ENCODE measurements around the gene GRIP1.

Gene GRIP1

DNA sequence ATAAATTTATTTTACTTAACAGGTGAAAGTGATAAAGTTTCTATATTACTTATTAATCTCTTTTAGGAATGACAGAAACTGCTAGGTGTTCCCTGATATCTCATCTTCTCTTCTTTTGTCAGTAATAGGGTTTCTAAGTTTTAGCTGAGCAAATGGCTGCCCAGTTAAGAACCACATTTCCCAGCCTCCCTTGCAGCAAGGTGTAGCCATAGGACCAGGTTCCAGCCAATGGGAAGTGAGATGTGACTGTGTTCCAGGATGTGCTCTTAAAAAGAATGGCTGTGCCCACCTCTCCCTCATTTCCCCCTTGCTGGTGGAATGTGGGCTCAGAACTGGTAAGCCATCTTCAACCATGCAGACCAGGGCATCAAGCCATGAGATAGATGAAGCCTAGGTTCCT lies 210.9 kb downstream of the GRIP1 start:
- POLR2A ChIA-PET (ENCODE audit: low non-redundant PET): no interaction called here
- H3K27ac ChIP-seq: no peak overlapping the region
- CTCF ChIA-PET: no interaction called here
- no peak for DNase-seq (ENCODE audit: low spot score)
- TF ChIP-seq, protein P1, sequence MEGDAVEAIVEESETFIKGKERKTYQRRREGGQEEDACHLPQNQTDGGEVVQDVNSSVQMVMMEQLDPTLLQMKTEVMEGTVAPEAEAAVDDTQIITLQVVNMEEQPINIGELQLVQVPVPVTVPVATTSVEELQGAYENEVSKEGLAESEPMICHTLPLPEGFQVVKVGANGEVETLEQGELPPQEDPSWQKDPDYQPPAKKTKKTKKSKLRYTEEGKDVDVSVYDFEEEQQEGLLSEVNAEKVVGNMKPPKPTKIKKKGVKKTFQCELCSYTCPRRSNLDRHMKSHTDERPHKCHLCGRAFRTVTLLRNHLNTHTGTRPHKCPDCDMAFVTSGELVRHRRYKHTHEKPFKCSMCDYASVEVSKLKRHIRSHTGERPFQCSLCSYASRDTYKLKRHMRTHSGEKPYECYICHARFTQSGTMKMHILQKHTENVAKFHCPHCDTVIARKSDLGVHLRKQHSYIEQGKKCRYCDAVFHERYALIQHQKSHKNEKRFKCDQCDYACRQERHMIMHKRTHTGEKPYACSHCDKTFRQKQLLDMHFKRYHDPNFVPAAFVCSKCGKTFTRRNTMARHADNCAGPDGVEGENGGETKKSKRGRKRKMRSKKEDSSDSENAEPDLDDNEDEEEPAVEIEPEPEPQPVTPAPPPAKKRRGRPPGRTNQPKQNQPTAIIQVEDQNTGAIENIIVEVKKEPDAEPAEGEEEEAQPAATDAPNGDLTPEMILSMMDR (conservative IDR thresholded peaks at IDR 0.05; ENCODE audit: low read depth): no peak

- CTCF ChIA-PET: no interaction called here
- TF ChIP-seq, protein P1 (conservative IDR thresholded peaks at IDR 0.05; ENCODE audit: low read depth): no peak
- DNase-seq (ENCODE audit: low spot score): no peak
- POLR2A ChIA-PET (ENCODE audit: low non-redundant PET): no interaction called here
- H3K27ac ChIP-seq: no peak overlapping the region
Observed at GRCh38 chr12:66461331-66461730, 217.5 kb downstream of the GRIP1 start.

DNA sequence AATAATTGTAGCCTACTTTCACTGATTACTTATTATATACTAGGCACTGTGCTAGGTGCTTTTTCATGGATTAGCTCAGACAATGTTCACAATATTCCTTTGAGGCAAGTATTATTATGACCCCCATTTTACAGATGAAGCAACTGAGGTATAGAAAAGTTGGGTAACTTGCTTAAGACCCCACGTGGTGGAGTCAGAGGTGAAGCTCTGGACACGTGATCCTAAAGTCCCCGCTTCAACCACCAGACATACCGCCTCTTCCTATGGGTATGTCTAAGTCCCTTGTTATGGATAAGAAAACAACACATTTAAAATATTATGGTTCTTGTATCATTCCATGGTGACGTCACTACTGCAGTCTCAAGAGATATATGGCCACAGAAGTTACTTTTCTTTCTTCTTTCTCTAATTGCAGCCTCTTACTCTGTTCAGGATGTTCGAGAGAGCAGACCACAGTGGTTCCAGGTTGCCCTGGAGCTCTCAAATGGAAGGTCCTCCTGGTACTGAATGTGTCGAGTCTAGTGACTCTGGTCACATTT lies 218.9 kb downstream of the GRIP1 start:
- TF ChIP-seq, protein P1 (conservative IDR thresholded peaks at IDR 0.05; ENCODE audit: low read depth): no peak
- no peak for DNase-seq (ENCODE audit: low spot score)
- no peak overlapping the region for H3K27ac ChIP-seq
- POLR2A ChIA-PET (ENCODE audit: low non-redundant PET): no interaction called here
- CTCF ChIA-PET: no interaction called here

GRCh38 chr12:66456612-66457011 lies 222.3 kb downstream of the GRIP1 start:
- no peak overlapping the region for H3K27ac ChIP-seq
- no peak for DNase-seq (ENCODE audit: low spot score)
- TF ChIP-seq, protein P1 (conservative IDR thresholded peaks at IDR 0.05; ENCODE audit: low read depth): no peak
- CTCF ChIA-PET: no interaction called here
- POLR2A ChIA-PET (ENCODE audit: low non-redundant PET): no interaction called here

GRCh38 chr12:66453844-66454243 lies 225.0 kb downstream of the GRIP1 start:
- no peak overlapping the region for H3K27ac ChIP-seq
- POLR2A ChIA-PET (ENCODE audit: low non-redundant PET): no interaction called here
- TF ChIP-seq, protein P1 (conservative IDR thresholded peaks at IDR 0.05; ENCODE audit: low read depth): no peak
- CTCF ChIA-PET: no interaction called here
- DNase-seq (ENCODE audit: low spot score): no peak

- no peak overlapping the region for H3K27ac ChIP-seq
- TF ChIP-seq, protein P1 (conservative IDR thresholded peaks at IDR 0.05; ENCODE audit: low read depth): no peak
- CTCF ChIA-PET: no interaction called here
- DNase-seq (ENCODE audit: low spot score): no peak
- POLR2A ChIA-PET (ENCODE audit: low non-redundant PET): no interaction called here
Observed at GRCh38 chr12:66453120-66453519, 225.8 kb downstream of the GRIP1 start.

- peak; percentile 60 for DNase-seq (ENCODE audit: low spot score)
- H3K27ac ChIP-seq: no peak overlapping the region
- TF ChIP-seq, protein P1 (conservative IDR thresholded peaks at IDR 0.05; ENCODE audit: low read depth): no peak
- POLR2A ChIA-PET (ENCODE audit: low non-redundant PET): no interaction called here
- CTCF ChIA-PET: interaction anchor here (1.0 kb wide), 1 partner anchor 244 kb away, joined by 3 read pairs; no protein-coding TSS in a partner anchor
Observed at GRCh38 chr12:66449531-66449930, 229.3 kb downstream of the GRIP1 start.

All from RWPE1 (cell line).